ENCODE data around the gene MBNL1.
A peak's percentile ranks its signal among the peaks of the same experiment; 100 is the strongest.

MBNL1 gene

DNA sequence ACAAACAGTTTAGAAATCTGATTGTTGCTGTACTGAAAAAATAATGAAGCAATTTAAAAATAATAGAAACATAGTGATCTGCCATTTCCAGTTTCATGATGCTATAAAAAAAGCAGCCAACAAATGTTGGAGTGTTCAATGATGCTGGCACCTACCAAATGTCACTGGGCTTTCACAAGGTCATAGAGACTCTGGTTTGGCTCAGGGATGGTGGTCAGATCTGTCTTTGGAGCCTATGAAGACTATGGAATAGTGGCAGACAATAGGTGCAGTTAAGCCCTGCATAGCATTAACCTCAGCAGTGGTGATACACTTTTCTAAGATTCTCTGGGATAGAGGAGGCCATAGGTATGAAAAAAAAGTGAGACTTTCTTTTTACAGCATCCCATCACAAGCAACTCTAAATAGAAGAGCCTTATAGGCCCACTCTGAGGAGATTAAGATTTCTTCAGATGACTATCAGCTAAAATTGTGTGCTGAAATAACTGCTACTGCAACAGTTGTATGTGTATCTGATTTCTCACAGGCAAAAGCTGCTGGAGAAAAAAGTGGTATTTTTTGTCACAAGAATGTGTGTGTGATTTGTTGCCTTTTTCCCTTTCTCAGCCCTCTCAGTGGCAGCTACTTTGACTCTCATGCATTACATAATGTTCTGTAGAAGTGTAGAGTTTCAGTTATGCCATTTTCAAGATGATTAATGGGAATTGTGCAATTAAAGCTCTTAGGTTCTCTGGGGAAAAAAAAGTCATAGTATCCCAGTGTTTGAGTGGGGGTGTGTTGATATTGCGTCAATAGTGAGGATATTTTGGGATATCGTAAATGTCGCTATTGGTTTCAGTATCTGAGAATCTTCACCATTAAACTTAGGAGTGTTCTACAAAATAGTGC, 137.4 kb downstream of the MBNL1 start (continued):
- TF ChIP-seq, protein P1, sequence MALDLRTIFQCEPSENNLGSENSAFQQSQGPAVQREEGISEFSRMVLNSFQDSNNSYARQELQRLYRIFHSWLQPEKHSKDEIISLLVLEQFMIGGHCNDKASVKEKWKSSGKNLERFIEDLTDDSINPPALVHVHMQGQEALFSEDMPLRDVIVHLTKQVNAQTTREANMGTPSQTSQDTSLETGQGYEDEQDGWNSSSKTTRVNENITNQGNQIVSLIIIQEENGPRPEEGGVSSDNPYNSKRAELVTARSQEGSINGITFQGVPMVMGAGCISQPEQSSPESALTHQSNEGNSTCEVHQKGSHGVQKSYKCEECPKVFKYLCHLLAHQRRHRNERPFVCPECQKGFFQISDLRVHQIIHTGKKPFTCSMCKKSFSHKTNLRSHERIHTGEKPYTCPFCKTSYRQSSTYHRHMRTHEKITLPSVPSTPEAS (tag by site-specific recombination; IDR thresholded peaks at IDR 0.05), result no peak
- TF ChIP-seq GLIS1 (tag by site-specific recombination; IDR thresholded peaks at IDR 0.05) (no peak), ZNF792 (tag by site-specific recombination; IDR thresholded peaks at IDR 0.05) (no peak), ZNF341 (tag by site-specific recombination; IDR thresholded peaks at IDR 0.05; ENCODE audit: low read depth) (no peak; the same call in 1 of the 2 replicates), ZNF843 (tag by site-specific recombination; IDR thresholded peaks at IDR 0.05) (peak; percentile 80), OSR2 (tag by site-specific recombination; IDR thresholded peaks at IDR 0.05) (peak; percentile 88), ZBTB7A (tag by site-specific recombination; IDR thresholded peaks at IDR 0.05; ENCODE audit: low read depth) (no peak), ZEB2 (tag by site-specific recombination; IDR thresholded peaks at IDR 0.05) (peak; percentile 93), ZNF23 (tag by site-specific recombination; IDR thresholded peaks at IDR 0.05; ENCODE audit: borderline replicate concordance) (no peak), OVOL3 (tag by site-specific recombination; IDR thresholded peaks at IDR 0.05) (peak; percentile 80), ZNF664 (tag by site-specific recombination; IDR thresholded peaks at IDR 0.05) (no peak), ZNF610 (tag by site-specific recombination; IDR thresholded peaks at IDR 0.05; ENCODE audit: borderline replicate concordance) (no peak), ZNF596 (tag by site-specific recombination; IDR thresholded peaks at IDR 0.05) (no peak), FEZF1 (tag by site-specific recombination; IDR thresholded peaks at IDR 0.05) (peak; percentile 91), KLF1 (tag by site-specific recombination; IDR thresholded peaks at IDR 0.05) (no peak), ZIC2 (tag by site-specific recombination; IDR thresholded peaks at IDR 0.05) (no peak), BCL11B (tag by site-specific recombination; IDR thresholded peaks at IDR 0.05; ENCODE audit: low read depth) (0 out of 2 replicates have a peak, but pooled peaks have one; percentile 54), ZNF16 (tag by site-specific recombination; IDR thresholded peaks at IDR 0.05; ENCODE audit: low read depth) (no peak), ZNF660 (tag by site-specific recombination; IDR thresholded peaks at IDR 0.05) (no peak), ZSCAN30 (tag by site-specific recombination; IDR thresholded peaks at IDR 0.05) (peak; percentile 40; the same call in 1 of the 2 replicates), MZF1 (tag by site-specific recombination; IDR thresholded peaks at IDR 0.05; ENCODE audit: borderline replicate concordance) (no peak), GLIS2 (tag by site-specific recombination; IDR thresholded peaks at IDR 0.05) (no peak), KLF16 (tag by site-specific recombination; IDR thresholded peaks at IDR 0.05) (0 out of 2 replicates have a peak, but pooled peaks have one; percentile 36), TRIM28 (IDR thresholded peaks at IDR 0.05; ENCODE audit: borderline replicate concordance, low read length) (peak; percentile 35; the same call in 1 of the 2 replicates), MYNN (tag by site-specific recombination; IDR thresholded peaks at IDR 0.05; ENCODE audit: borderline replicate concordance) (no peak), ZNF501 (tag by site-specific recombination; IDR thresholded peaks at IDR 0.05) (0 out of 2 replicates have a peak, but pooled peaks have one; percentile 60)
- TF ChIP-seq, protein P2, sequence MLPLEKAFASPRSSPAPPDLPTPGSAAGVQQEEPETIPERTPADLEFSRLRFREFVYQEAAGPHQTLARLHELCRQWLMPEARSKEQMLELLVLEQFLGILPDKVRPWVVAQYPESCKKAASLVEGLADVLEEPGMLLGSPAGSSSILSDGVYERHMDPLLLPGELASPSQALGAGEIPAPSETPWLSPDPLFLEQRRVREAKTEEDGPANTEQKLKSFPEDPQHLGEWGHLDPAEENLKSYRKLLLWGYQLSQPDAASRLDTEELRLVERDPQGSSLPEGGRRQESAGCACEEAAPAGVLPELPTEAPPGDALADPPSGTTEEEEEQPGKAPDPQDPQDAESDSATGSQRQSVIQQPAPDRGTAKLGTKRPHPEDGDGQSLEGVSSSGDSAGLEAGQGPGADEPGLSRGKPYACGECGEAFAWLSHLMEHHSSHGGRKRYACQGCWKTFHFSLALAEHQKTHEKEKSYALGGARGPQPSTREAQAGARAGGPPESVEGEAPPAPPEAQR (tag by site-specific recombination; IDR thresholded peaks at IDR 0.05), result no peak
- TF ChIP-seq, protein P3, sequence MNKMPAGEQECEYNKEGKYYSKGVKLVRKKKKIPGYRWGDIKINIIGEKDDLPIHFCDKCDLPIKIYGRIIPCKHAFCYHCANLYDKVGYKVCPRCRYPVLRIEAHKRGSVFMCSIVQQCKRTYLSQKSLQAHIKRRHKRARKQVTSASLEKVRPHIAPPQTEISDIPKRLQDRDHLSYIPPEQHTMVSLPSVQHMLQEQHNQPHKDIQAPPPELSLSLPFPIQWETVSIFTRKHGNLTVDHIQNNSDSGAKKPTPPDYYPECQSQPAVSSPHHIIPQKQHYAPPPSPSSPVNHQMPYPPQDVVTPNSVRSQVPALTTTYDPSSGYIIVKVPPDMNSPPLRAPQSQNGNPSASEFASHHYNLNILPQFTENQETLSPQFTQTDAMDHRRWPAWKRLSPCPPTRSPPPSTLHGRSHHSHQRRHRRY (tag by site-specific recombination; IDR thresholded peaks at IDR 0.05), result no peak
- TF ChIP-seq, protein P4, sequence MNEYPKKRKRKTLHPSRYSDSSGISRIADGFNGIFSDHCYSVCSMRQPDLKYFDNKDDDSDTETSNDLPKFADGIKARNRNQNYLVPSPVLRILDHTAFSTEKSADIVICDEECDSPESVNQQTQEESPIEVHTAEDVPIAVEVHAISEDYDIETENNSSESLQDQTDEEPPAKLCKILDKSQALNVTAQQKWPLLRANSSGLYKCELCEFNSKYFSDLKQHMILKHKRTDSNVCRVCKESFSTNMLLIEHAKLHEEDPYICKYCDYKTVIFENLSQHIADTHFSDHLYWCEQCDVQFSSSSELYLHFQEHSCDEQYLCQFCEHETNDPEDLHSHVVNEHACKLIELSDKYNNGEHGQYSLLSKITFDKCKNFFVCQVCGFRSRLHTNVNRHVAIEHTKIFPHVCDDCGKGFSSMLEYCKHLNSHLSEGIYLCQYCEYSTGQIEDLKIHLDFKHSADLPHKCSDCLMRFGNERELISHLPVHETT (tag by site-specific recombination; IDR thresholded peaks at IDR 0.05), result peak; percentile 66; the same call in 1 of the 2 replicates
- TF ChIP-seq, protein P5, sequence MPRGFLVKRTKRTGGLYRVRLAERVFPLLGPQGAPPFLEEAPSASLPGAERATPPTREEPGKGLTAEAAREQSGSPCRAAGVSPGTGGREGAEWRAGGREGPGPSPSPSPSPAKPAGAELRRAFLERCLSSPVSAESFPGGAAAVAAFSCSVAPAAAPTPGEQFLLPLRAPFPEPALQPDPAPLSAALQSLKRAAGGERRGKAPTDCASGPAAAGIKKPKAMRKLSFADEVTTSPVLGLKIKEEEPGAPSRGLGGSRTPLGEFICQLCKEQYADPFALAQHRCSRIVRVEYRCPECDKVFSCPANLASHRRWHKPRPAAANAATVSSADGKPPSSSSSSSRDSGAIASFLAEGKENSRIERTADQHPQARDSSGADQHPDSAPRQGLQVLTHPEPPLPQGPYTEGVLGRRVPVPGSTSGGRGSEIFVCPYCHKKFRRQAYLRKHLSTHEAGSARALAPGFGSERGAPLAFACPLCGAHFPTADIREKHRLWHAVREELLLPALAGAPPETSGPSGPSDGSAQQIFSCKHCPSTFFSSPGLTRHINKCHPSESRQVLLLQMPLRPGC (tag by site-specific recombination; IDR thresholded peaks at IDR 0.05), result peak; percentile 86
- TF ChIP-seq, protein P6, sequence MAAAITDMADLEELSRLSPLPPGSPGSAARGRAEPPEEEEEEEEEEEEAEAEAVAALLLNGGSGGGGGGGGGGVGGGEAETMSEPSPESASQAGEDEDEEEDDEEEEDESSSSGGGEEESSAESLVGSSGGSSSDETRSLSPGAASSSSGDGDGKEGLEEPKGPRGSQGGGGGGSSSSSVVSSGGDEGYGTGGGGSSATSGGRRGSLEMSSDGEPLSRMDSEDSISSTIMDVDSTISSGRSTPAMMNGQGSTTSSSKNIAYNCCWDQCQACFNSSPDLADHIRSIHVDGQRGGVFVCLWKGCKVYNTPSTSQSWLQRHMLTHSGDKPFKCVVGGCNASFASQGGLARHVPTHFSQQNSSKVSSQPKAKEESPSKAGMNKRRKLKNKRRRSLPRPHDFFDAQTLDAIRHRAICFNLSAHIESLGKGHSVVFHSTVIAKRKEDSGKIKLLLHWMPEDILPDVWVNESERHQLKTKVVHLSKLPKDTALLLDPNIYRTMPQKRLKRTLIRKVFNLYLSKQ (tag by site-specific recombination; IDR thresholded peaks at IDR 0.05; ENCODE audit: borderline replicate concordance), result no peak

Data from HEK293 (cell line).